GM19099 (cell line): ENCODE data around the gene DEFB128.

Source experiments
- POLR2A ChIP-seq: IDR thresholded peaks from 3 replicates; pipeline ENCODE4 v1.6.1; 2011; ENCODE audit warnings: low read depth; ENCODE audit not compliant: insufficient read length; ENCODE audit errors: extremely low read depth

DEFB128 gene

GRCh38 chr20:189611-190010 is at the start of gene DEFB128:
DEFB128 (minus strand) TSS chr20:189711; CDS start chr20:189623, 88 bp downstream.
- no peak for TF ChIP-seq POLR2A

DNA sequence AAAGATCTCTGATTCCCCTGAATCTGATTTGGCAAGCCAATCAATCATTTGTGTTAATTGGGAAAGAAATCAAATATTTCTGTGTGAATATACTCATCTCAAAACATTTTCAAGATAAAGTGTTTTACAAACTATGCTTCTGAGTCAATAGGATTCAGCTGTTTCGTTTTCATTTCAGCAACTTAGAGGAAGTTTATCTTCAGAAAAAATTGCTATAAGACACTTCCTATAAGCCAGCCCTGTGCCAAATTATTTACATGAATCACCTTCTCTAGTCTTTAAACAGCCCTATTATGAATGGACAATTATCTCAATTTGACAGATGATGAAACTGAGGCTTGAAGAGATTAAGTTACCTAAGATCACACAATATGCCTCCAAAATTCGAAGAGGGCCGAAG is 48.4 kb upstream of the DEFB128 start:
- TF ChIP-seq POLR2A = no peak

DNA sequence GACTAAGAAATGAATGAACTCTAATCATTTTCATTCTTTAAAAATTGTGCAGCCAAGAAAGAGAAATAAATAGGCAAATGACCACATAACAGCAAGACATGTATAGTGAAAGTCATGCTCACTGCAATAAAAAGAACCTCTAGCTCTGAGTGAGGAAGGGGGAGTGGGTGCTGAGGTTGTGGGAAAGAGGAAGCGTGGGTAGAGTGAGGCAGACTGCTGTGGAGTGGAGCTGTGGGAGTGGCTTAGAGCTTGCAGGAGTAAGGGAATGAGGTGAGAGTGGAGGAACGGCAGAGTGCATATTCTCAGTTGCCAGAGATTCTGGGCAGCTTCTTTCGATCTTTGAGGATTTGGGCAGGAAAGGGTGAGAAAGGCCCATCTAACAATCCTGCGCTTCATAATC is 48.0 kb upstream of the DEFB128 start:
- no peak for TF ChIP-seq POLR2A

DNA sequence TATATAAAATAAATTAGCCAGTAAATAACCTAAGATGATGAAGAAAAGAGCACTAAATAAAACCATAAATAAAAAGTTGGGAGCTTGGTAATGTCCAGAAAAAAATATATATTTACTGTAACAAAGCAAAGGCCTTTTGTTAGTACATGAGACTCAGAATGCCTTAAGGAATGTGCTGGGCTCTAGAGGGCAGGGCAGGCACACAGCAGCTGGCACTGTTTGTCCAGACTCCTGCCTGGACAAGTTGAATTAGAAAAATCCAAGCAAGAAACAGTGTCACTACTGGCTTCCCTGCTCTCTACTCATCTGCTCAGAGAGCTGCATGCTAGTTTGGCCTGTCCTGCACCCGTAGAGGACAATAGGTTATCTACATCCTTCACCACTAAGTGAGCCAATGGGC is 46.4 kb upstream of the DEFB128 start:
- TF ChIP-seq POLR2A = no peak

GRCh38 chr20:227439-228105 is 38.1 kb upstream of the DEFB128 start:
- TF ChIP-seq POLR2A = no peak

- no peak for TF ChIP-seq POLR2A
Observed at GRCh38 chr20:226958-227357, 37.4 kb upstream of the DEFB128 start, which contains the start of gene DEFB129. DEFB129 (plus strand) TSS chr20:227258; CDS start chr20:227289, 31 bp downstream.

DNA sequence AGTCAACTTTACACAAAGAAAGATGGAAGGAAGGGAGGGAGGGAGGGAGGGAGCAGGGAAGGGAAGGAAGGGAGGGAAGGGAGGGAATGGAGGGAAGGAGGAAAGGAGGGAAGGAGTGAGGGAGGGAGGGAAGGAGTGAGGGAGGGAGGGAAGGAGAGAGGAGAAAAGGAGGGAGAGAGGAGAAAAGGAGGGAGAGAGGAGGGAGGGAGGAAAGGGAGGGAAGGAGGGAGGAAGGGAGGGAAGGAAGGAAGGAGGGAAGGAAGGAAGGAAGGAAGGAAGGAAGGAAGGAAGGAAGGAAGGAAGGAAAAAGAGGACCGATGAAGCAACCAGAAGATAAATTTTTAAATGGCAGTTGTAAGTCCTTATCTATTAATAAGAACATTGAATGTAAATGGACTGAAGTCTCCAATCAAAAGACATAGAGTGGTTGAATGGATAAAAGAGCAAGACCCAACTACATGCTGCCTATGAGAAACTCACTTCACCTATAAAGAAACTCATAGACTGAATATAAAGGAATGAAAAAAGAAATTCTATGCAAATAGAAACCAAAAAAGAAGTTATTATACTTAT is 31.8 kb upstream of the DEFB128 start:
- no peak for TF ChIP-seq POLR2A

GRCh38 chr20:219290-220115 is 30.0 kb upstream of the DEFB128 start:
- no peak for TF ChIP-seq POLR2A

- TF ChIP-seq POLR2A = no peak
Observed at GRCh38 chr20:217266-217665, 27.8 kb upstream of the DEFB128 start.

DNA sequence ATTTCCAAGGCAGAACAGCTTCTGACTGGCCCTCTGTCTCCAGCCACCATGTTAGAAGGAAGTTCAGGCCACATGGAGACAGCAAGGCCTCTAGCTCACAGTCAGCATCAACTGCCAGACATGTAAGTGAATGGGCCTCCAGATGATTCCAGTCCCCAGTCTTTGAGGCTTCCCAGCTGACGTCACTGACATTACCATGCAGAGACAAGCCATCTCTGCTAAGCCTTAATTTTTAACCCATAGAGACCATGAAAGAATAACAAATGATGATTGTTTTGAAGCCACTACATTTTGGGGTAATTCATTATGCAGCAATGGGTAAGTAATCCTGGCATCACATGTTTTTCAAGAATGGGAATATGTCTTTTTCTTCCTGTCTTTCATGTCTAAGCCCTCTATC is 26.3 kb upstream of the DEFB128 start:
- TF ChIP-seq POLR2A = no peak

- TF ChIP-seq POLR2A = no peak
Observed at GRCh38 chr20:214383-214782, 24.9 kb upstream of the DEFB128 start.

GRCh38 chr20:210809-211502 is 21.4 kb upstream of the DEFB128 start:
- TF ChIP-seq POLR2A = no peak

- no peak for TF ChIP-seq POLR2A
Observed at GRCh38 chr20:208942-209566, 19.5 kb upstream of the DEFB128 start.

- no peak for TF ChIP-seq POLR2A
Observed at GRCh38 chr20:199996-200395, 10.5 kb upstream of the DEFB128 start.

DNA sequence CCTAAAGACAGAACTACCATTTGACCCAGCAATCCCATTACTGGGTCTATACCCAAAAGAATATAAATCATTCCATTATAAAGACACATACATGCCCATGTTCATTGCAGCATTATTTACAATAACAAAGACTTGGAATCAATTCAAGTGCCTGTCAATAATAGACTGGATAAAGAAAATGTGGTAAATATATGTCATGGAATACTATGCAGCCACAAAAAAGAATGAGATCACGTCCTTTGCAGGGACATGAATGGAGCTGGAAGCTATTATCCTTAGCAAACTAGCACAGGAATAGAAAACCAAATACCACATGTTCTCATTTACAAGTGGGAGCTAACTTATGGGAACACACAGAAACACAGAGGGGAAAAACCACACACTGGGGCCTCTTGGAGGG is 8.7 kb upstream of the DEFB128 start:
- no peak for TF ChIP-seq POLR2A
